Amniotic stem cell (primary cell): ENCODE data around the gene POLA1.

ENCODE experiments used
- DNase-seq: peaks from one replicate; lab custom pipeline; 2025; lab: John Stamatoyannopoulos, UW

The POLA1 gene

DNA sequence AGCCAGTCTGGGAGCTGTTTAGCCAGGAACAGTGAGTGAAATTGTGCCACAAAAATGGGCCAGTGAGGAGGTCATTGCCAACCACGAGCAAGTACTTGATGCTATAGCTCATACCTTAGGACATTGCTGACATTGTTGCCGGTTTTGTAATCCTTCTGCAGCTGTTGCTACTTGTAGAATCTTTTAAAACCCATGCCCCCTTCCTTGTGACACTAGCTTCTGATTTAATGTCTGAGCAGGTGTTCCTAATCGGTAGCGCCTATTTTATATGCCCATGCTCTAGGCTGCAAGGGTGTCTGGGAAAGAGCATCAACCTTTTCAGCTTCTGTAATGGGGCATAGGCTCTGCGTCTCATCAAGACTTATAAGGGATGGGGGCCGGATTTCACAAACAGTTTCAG, 2.6 kb downstream of the POLA1 start:
- no peak for DNase-seq

DNA sequence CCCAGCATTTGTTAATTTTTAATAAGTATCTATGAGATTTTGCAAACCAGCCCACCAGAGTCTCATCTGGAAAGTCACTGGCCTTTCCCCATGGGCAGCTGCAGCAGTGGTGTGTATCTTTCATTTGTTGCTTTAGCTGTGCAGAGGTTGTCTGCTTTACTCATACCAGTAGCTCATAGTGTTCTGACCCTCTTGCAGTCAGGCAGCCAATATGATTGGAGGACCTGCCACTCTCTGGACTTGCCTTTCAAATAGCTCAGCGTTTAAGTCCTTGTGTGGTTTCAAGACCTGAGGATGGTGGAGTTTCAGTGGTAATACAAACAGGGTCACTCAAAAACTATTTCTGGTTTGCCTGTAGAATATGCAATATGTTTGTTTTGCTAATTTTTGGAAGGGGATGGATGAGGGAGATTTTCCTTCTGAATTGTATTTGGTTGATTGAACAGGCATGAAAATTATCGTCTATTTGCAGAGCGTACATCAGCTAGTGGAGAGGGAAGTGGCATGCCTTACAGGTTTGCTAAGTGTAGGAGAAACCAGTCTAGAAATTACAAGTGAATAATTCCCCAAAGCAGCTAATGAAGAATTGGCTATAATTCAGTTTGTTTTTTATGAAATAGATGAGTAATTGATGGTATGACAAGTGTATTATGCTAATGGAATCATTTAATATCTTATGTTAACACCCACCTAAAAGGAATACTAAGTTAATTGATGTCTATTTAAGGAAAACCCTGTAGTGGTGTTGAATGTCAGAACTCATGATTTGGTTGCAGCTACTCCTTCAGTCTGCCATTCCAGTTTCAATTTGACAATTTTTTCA, 8.9 kb downstream of the POLA1 start:
- no peak for DNase-seq

DNA sequence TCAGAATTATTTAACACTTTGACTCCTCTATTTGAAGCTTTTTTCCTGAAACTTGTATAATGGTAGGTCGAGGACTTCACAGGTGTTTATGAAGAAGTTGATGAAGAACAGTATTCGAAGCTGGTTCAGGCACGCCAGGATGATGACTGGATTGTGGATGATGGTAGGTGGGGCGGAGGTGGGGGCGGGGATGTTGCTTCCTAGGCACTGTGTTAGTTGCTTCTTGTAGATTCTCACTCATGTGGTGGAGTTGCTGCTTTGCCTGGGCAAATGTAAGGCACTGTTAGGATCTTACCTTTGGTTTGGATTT, 9.4 kb downstream of the POLA1 start:
- DNase-seq = no peak

DNA sequence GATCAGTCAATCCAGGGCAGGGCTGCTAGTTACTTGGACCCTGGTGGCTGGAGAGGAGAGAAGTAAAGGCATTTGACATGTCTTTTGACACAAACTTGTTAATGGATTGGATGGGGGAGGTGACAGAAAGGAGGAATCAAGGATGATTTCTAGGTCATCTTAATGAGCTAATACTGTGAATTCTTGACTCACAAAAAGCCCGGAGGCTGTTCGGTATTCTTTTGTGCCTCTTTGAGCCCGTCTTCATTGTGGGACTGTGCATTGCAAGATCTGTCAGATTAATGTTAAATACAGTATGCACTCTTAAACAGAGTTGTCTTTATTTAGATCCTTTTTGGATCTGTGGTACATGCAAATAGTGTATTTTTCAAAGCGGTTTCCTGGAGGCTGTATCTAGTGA, 25.1 kb downstream of the POLA1 start:
- no peak for DNase-seq

DNA sequence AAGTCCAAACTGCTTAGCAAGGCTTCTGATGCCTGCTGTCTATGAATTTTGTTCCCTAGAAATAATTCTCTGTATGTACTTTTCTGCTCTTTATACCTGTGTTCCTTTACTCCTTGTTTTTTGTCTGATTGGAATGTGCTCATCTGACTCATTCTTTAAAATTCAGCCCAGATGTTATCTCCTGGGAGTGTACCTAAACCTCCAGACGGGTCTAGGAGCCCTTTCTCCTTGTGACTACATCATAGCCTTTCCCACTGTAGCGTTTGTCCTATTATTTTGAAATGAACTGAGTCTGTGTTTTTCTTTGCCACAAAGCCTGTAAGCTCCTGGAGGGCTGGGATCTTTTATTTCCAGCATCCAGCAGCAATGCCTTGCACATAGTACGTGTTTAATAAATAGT, 26.3 kb downstream of the POLA1 start:
- no peak for DNase-seq

DNA sequence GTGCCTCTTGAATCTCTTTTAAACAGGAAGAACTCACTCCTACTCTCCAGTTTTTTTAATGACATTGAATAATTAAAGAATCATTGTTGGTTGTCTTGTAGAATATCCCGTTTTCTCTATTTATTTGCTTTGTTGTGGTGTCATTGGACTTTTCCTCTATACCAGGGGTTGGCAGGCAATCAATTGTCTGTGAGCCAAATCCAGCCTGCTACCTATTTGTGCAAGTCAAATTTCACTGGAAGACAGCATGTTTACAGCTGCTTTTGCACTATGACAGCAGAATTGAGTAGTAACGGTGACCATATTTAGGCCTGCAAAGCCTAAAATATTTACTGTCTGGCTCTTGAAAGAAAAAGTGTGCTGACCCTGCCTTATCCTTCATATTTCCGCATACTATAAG, 34.8 kb downstream of the POLA1 start:
- DNase-seq = no peak

DNA sequence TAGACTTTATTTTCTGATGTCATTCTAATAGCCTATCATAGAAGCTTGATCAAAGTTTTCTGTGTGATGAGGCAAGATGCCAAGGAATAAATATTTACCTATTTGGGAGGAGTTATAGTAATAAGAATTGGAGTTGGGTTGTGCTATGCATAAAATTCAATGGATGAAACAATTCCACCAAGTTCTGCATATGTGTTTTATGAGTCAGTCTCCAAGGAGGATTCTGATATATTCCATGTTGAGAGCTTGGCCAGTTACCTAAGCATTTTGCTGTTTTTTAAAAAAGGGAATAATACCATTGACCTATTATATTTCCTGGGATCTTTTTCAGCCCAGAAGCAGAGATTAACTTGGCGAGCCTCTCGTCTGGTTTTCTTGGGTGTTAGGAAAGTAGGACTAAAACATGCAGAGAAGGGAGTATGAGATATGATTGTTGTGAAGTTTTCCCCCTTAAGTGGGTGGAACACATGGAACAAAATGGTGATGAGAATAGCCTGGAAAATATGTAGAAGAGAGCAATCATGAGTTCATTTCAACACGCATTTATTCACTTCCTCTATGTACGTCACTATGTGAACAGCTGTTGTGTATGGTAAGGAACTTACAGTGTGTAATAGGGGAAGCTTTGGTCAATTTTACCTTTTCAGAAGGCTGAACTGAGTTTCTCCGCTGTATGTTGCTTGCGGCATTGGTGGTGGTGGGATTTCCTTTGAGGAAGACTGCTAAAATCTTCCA, 39.2 kb downstream of the POLA1 start:
- DNase-seq = no peak

DNA sequence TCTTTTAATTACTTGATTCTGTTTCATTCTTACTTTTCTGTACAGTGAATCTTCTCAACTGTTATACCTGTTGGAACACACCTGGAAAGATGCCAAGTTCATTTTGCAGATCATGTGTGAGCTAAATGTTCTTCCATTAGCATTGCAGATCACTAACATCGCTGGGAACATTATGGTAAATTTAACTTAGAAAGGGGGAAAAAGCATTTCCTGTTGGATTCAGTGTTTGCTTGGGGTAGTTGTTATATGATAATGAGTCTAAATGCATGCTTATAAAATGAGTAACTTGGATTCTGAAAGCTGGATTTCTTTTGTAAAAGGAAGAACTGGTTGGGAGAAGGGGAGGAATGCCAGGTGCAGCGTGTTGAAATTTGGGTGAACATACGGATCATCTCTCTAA, 47.6 kb downstream of the POLA1 start:
- no peak for DNase-seq

DNA sequence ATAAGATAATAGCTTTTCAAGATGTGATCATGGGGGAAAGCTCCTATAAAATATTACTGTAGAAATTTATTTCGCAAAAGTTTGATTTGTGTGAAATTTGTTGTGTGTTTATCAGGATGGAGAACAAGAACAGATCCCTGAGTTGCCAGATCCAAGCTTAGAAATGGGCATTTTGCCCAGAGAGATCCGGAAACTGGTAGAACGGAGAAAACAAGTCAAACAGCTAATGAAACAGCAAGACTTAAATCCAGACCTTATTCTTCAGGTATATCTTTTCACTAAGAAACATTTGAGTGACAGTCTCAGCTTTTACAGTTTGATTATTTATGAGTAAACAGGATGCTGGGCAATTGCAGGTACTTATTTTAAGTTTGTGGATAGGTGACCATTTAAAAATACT, 54.5 kb downstream of the POLA1 start:
- no peak for DNase-seq

DNA sequence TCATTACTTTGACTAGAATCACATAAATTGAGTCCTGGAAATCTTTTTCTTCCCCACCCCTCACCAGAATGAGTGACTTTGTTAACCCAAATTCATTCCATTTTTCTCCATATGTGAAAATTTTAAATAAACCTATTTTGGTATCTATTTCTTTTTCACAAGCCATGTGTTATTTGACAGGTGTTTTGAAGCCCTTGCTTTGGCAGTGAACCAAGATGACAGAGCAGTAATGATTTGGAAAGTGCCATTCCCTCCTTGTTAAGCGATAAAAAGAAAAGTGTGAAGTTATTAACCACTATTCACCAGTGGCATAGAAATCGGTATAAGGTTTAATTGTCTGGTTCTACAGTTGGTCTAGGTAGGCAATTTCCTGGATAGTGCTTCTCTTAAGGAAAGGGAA, 66.1 kb downstream of the POLA1 start:
- DNase-seq = no peak

DNA sequence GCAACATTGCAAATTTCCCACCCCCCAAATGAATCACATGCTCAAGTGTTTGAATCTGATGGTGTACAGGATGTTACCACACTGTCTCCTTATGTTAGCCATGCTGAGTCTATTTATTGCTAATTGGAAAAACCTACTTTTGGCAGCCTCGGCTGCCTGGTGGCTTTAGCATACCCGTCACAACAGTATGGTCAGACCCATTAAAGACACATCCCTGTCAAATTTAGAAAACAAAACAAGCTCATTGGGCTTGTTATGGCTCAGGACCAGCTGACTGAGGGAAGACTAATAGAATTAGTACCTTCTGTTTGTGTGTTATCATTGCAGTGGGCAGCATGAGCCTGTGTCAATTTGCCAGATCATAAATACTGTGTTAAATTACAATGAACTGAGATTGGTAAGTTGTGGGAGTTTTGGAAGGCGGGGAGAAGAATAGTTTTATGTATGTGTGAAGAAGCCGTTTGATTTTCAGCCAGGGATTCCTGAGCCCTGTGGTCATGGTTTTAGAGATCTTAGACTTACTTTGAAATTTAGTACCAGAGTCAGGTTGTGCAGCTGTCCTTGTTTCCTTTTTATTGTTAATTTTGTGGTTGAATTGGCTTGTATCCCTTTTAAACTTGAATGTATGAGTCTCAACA, 66.8 kb downstream of the POLA1 start:
- DNase-seq = no peak

DNA sequence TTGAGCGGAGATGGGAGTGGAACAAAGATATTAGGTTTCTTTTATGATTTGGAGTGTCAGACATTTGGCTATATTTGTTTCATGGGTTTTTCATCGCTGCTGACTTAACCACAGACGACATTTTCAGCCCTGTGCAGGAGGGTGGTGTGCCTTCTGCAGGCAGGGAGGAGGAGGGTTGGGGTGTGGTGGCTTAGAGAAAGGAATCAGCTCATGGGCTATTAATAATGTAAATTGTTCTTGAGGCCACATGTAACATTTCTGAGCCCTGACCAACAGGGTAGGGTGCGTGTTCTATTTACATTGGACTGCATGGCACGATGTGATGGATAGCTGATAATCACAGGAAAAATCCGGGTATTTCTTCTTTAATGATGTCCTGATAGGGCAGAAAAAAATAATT, 67.6 kb downstream of the POLA1 start:
- DNase-seq = no peak

DNA sequence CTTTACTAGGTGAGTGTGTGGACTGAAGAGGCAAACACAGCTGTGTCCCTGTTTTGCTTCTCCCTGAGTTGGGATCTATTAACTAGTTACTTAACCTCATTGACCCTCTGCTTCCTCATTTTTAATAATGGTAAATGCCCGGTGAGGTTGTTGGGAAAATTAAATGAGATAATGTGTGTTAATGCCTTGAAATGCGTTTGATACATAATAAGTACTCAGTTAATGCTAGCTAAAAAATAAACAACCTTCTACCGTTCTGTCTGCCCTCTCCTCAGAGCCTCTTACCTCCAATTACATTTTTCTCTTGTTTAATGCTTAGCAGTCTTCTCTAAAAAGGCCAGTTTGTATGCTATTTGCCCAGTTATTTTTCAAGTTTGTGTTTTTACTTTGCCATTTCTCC, 70.3 kb downstream of the POLA1 start:
- no peak for DNase-seq

DNA sequence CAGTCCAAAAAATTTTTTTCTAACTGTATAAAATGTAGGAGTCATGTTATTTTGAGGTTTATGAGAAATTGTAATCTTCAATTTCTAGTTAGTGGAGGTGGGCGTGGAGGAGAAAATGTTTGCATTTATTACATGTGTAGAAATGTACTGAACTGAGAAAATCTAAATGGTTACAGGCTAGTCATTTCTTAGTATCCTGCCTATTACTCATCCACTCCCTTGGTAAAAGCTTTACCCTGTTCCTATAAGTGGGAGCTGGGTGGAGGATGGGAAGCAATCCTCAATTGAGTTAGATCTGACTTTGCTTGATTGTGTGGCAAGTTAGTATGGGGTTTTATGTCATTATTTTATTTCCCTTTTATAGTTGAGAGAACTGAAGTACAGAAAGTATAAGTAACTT, 73.8 kb downstream of the POLA1 start:
- no peak for DNase-seq

DNA sequence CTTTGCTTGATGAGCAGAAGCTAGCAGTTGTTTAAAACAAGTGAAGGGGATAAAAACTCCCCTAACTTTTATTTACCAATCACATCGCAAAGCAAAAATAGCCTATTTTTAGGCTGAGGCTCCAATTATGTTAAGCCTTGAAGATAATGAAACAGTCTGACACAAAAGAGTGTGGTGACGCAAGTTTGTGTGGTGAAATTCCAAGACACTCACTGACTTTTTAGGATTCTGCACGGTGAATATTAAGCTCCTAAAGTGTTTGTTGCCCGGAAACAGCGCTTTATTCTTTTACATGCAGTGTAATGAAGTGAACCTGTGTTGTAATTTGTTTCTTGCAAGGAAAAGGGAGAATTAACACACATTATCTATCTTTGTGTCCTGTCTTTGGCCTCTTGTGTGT, 74.8 kb downstream of the POLA1 start:
- DNase-seq = no peak

DNA sequence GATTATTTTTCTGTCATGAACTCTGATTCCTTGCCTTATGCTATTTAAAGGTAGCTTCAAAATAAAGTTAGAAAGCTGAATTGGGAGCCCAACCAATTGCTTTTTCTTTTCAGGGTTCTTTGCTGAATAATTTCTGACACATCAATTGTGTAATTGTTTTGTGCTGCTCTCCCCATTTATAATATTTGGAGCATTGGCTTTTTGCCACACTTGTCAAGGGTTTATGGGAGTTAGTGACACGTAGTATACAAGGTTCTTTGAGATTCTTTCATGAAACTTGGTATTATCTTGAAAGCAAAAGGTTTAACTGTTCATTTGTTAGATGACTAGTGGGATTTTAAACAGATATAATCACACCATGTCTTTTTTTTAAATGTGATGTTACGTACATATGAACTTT, 80.9 kb downstream of the POLA1 start:
- DNase-seq = no peak

DNA sequence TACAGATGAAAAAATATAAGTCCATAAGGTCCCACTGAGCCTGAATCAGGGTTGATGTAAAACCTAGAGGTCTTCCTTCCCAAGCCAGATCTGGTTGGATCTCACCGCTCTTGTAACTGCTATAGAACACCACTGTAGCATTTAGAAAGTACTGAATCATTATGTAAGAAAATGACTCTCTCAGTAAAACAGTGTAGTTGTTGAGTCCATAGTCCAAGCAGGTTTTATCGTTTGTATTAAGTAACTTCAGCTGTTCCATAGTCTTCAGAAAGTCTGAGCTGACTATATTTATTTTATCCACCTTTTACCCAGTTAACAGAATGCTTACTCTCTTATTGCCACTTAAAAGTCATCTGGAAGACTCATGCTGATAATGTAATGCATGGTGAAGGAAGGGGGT, 82.2 kb downstream of the POLA1 start:
- no peak for DNase-seq

DNA sequence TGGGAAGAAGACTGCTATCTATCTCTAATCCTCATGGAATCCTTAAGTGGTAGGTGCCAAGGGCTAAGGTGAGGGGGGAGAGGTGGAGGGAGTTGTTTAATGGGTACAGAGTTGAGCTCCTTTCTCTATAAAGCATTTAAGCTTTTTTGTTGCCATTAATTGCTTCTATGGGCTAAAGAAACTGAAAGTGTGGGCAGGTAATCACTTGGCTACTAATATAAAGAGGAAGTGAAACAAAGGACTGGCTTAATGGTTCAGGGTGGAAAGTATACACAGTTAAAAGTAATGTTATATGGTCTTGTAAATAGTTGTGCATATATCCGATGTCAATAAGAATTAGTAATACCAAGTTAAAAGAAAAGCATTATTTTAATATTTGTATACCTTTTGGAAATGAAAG, 83.9 kb downstream of the POLA1 start:
- DNase-seq = no peak

DNA sequence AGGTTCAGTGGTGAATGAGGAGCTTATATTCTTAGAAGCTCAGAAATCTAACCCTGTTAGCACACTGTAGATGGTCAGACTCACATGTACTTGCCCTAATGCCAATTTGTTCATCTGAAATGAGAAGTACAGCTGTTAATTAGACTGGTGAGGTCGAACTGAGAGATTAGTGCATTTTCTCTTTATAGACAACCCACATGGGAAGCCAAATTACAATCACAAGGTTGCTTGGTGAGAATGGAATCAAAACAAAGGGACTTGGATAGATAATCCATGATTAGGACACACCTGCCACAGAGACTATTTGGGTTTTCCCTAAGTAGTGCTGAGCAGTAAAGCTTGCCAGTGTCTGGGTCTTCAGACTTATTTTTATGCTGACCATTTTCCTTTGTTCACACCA, 88.3 kb downstream of the POLA1 start:
- DNase-seq = no peak

DNA sequence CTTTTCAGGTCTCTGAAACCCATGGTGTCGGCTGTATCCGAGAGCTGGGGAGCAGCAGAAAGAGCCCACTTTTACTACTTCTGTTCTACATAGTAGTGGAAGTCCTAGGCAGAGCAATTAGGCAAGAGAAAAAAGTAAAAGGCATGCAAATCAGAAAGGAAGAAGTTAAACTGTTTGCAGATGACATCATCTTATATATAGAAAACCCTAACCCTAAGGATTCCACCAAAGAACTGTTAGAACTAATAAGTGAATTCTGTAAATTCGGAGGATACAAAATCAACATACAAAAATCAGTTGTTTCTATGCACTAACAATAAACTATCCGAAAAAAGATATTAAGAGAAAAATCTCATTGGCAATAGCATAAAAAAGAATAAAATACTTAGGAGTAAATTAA, 95.3 kb downstream of the POLA1 start:
- DNase-seq = no peak

DNA sequence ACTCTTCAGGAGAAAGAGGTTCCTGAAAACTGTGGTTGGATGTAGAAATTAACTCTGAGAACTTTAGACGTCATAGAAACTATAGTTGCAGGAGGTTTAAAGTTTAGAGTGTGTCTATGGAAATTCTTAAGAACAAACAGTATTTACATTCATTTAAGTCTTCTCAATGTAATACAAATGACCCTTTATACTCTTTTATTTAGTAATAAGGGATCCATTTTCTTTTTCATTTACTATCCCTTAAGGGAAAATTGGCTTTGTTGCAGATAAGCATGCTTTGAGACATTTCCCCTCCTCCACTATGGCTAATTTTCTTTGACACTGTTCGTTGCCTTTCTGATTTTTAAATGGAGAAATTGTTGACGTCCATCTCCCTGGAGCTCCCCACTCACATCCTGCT, 96.4 kb downstream of the POLA1 start:
- no peak for DNase-seq

DNA sequence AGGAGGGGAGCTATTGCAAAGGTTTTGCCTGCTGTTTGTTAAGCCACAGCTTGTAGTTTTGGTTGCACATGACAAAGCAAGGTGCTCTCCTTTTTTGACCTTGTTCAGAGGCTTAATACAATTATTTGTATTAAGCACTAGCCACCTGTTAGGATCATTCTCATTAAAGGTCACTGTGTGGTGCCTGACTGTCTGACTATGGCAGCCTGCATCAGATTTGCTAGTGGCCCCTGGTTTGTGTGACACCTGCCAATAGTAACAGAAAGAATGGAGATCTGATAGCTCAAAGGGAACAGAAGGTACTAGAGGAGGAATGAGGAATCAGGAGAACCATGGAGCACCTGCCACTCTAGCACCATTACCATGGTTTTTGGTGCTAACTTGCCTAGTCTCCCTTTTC, 102.5 kb downstream of the POLA1 start:
- DNase-seq = no peak

DNA sequence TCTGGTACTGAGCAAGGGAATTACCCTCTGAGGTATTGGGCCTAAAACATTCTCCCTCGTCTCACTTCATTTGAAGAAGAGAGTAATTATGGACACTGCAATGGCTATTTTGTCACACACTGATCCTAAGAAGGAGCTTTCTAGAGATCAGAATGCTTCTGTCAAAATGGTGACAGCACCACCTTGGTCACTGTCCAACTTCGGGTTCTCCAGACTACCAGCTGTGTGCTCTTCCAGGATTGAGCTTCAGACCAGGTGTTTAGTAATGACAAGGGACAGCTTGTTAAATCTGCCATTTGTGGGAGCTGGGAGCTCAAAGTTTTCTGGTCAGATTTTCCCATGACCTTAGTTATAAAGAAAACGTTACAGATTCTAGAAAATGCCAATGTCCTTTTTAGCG, 105.4 kb downstream of the POLA1 start:
- DNase-seq = no peak

DNA sequence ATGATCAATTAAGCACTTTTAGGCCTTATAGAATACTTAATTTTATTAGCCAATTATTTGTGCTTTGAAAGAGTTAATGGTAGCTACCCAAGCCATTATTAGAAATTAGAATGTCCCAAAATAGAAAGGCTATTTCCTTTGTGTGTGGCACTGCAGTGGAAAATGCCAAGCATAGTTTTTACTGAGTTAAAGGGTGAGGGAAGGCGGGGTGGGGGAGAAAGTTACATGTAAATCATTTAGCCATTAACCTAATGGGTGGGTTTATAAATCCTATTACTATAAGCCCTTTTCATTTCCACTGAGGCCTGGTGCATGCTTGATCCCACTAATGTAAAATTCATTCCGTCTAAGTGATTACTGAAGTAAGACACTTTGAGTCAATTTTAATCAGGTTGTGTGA, 105.8 kb downstream of the POLA1 start:
- DNase-seq = no peak
